Measurements from ENCODE around the gene NDST3. TPM values are rescaled to one million over a fixed set of nuclear protein-coding genes. Genes with fewer than 3 reads are reported as not detected.

Gene NDST3
- polyA plus RNA-seq, 1 experiment, result not detected

DNA sequence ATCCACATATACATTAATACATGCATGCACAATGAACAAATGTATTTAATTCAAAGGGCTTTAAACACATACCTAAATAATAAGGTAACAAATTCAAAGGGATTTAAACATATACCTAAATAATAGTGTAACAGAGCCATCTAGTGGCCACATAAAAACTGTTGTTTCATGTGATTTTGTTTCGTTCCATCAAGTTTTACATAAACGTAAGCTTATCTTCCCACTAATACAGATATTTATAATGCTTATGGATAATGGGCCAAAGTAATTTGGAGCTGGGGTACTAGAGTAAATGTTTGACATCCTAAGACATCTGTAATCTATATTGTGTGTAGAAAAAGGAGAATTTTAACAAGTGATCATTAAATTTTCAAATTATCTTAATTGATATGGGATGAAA lies 236.2 kb downstream of the NDST3 start:
- CTCF ChIA-PET, result interaction anchor here (0.8 kb wide), 2 partner anchors 13 to 81 kb away, joined by 3 read pairs; no protein-coding TSS in a partner anchor
- POLR2A ChIA-PET, result no interaction called here

DNA sequence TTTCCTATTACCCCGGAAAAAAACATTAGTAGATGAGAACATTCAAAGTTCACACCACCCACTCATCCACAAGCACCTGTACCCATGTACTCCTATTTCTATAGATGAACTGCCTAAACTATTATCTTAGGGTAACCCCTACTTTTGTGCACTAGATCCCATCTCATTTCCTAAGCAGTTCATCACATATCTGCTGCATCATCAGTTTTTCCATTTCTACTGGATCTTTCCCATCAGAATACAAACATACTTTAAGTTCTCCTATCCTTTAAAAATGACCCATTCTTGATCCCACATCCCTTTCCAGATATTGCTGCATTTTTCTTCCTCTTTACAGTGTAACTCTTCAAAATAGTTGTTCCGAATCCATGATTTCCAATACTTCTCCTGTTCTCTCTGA lies 237.5 kb downstream of the NDST3 start:
- Histone ChIP-seq H3K4me3 (ENCODE audit: low read depth, low read length) (no peak overlapping the region), H3K27me3 (ENCODE audit: control insufficient read depth, insufficient read depth, low read length) (no peaks in the 10 kb centered on the region; the same call in 1 of the 2 replicates), H3K36me3 (ENCODE audit: control insufficient read depth, insufficient read depth, low read length) (no peaks in the 10 kb centered on the region)
- POLR2A ChIA-PET, result no interaction called here
- TF ChIP-seq, protein P1, sequence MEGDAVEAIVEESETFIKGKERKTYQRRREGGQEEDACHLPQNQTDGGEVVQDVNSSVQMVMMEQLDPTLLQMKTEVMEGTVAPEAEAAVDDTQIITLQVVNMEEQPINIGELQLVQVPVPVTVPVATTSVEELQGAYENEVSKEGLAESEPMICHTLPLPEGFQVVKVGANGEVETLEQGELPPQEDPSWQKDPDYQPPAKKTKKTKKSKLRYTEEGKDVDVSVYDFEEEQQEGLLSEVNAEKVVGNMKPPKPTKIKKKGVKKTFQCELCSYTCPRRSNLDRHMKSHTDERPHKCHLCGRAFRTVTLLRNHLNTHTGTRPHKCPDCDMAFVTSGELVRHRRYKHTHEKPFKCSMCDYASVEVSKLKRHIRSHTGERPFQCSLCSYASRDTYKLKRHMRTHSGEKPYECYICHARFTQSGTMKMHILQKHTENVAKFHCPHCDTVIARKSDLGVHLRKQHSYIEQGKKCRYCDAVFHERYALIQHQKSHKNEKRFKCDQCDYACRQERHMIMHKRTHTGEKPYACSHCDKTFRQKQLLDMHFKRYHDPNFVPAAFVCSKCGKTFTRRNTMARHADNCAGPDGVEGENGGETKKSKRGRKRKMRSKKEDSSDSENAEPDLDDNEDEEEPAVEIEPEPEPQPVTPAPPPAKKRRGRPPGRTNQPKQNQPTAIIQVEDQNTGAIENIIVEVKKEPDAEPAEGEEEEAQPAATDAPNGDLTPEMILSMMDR (IDR thresholded peaks at IDR 0.05; ENCODE audit: insufficient read depth, low read depth, low read length), result no peak
- CTCF ChIA-PET, result interaction anchor here (1.4 kb wide), 1 partner anchor 89 kb away, joined by 3 read pairs; no protein-coding TSS in a partner anchor
- DNase-seq (ENCODE audit: low read depth), result no peak

More for the DNA sequence above, 236.2 kb downstream of the NDST3 start:
- no peaks in the 10 kb centered on the region; the same call in 1 of the 2 replicates for H3K27me3 ChIP-seq (ENCODE audit: control insufficient read depth, insufficient read depth, low read length)
- TF ChIP-seq, protein P1 (IDR thresholded peaks at IDR 0.05; ENCODE audit: insufficient read depth, low read depth, low read length), result peak; percentile 40
- H3K36me3 ChIP-seq (ENCODE audit: control insufficient read depth, insufficient read depth, low read length), result no peaks in the 10 kb centered on the region
- DNase-seq (ENCODE audit: low read depth), result no peak
- no peak overlapping the region for H3K4me3 ChIP-seq (ENCODE audit: low read depth, low read length)

DNA sequence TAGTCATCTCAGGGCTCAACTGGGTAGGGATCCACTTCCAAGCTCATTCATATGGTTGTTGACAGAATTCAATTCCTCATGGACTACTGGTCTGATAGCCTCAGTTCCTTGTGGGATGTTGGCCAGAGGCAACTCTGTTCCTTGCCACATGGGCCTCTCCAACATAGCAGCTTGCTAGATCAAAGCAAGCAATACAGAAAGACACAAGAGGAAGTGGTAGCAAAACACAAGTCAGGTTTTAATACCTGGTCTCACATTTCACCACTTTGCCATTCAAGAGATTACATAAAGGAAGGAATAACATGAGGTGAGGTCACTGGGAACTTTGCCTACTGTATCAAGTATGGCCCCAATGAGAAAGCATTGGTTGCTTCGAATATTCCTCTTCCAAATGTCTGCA lies 239.4 kb downstream of the NDST3 start:
- CTCF ChIA-PET, result interaction anchor here (0.9 kb wide), 1 partner anchor 15 kb away, joined by 3 read pairs; no protein-coding TSS in a partner anchor
- H3K36me3 ChIP-seq (ENCODE audit: control insufficient read depth, insufficient read depth, low read length), result no peaks in the 10 kb centered on the region
- POLR2A ChIA-PET, result no interaction called here
- no peaks in the 10 kb centered on the region; the same call in 1 of the 2 replicates for H3K27me3 ChIP-seq (ENCODE audit: control insufficient read depth, insufficient read depth, low read length)
- TF ChIP-seq, protein P1 (IDR thresholded peaks at IDR 0.05; ENCODE audit: insufficient read depth, low read depth, low read length), result no peak
- H3K4me3 ChIP-seq (ENCODE audit: low read depth, low read length), result no peak overlapping the region
- DNase-seq (ENCODE audit: low read depth), result no peak

DNA sequence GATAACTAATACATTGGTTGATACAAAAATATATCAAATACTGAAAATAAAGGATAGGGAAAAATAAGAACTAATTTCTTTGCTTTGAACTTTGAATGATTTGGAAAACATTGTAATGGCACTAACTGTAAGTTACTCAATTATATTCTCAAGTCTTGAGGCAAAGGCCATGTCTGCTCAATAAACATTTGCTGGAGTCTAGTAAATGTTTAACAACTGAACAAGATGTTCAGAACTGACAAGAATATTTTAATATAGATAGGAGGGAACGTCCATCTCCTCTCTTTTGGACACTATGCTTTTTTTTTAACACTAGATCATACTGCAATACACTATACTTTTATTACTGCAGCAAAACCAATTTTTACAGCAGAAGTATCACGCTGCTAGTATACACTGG lies 242.3 kb downstream of the NDST3 start:
- ChIA-PET POLR2A (no interaction called here), CTCF (no interaction called here)
- TF ChIP-seq, protein P1 (IDR thresholded peaks at IDR 0.05; ENCODE audit: insufficient read depth, low read depth, low read length), result no peak
- Histone ChIP-seq H3K36me3 (ENCODE audit: control insufficient read depth, insufficient read depth, low read length) (peaks cover 2% of the 10 kb centered on the region; the same call in 1 of the 2 replicates), H3K4me3 (ENCODE audit: low read depth, low read length) (no peak overlapping the region), H3K27me3 (ENCODE audit: control insufficient read depth, insufficient read depth, low read length) (no peaks in the 10 kb centered on the region; the same call in 1 of the 2 replicates)
- no peak for DNase-seq (ENCODE audit: low read depth)

DNA sequence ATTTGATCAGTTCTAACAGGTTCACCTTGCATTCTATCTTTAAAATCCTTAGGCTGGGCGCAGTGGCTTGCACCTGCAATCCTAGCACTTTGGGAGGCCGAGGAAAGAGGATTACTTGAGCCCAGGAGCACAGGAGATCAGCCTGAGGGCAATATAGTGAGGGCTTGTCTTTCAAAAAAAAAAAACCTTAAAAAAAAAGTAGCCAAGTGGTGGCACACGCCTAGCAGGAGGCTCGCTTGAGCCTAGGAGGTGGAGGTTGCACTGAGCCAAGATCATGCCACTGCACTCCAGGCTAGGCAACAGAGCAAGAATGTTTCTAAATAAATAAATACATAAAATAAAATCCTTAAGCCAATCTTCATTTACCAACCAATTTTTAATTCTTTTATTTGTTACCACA lies 243.0 kb downstream of the NDST3 start:
- ChIA-PET CTCF (no interaction called here), POLR2A (no interaction called here)
- peaks cover 2% of the 10 kb centered on the region; the same call in 1 of the 2 replicates for H3K36me3 ChIP-seq (ENCODE audit: control insufficient read depth, insufficient read depth, low read length)
- TF ChIP-seq, protein P1 (IDR thresholded peaks at IDR 0.05; ENCODE audit: insufficient read depth, low read depth, low read length), result no peak
- DNase-seq (ENCODE audit: low read depth), result no peak
- H3K27me3 ChIP-seq (ENCODE audit: control insufficient read depth, insufficient read depth, low read length), result no peaks in the 10 kb centered on the region; the same call in 1 of the 2 replicates
- no peak overlapping the region for H3K4me3 ChIP-seq (ENCODE audit: low read depth, low read length)

Data from BJ (cell line).